ENCODE data around the gene CLEC20A.
A peak's percentile ranks its signal among the peaks of the same experiment; 100 is the strongest.

CLEC20A gene

DNA sequence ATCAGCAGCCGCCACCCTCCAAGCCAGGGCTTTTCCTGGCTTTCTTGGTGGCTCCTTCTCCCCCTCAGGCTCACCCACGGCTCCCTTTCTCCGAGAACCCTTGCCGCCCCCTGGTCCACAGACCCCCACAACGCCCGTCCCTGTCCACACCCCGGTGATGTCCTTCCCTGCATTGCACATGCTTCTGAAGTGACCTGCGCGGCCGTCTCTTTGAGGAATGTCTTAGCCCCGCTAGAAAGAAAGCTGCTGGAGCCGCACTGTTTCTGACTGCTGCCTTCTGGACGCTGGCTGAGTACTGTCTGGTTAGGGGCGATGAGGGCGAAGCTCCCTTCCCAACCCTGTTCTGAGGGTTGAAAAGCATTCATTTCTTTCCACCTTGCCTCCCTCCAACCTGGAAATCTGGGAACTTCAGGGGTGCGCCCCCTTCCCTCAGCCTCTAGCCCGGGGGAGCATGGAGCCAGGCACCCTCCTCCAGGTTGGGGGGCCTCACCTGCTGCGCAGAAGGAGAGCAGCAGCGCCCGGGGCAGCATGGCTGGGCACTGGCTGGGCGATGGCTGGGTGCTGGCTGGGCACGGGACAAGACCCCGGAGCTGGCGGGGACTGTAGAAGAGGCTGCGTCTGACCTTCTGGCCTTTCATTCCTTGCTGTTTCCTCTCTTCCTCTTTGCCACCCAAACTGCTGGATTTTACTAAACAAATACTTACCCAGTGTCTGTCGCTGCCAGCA lies at the start of gene CLEC20A:
Gene CLEC20A, minus strand, starts transcription at position 555 of the 726 bp plus-strand sequence. Its CDS starts 25 bp downstream, at position 530.
- no peaks in the 10 kb centered on the region for H3K27me3 Mint-ChIP-seq (ENCODE audit: low read depth)
- H3K9me3 Mint-ChIP-seq = no peaks in the 10 kb centered on the region
- H3K4me1 Mint-ChIP-seq (ENCODE audit: low read depth) = no peaks in the 10 kb centered on the region
- H3K27ac Mint-ChIP-seq = no peak within 1 kb of the TSS
- no peak within 1 kb of the TSS for H3K4me3 Mint-ChIP-seq
- no peaks in the 10 kb centered on the region for H3K36me3 Mint-ChIP-seq (ENCODE audit: low read depth)

DNA sequence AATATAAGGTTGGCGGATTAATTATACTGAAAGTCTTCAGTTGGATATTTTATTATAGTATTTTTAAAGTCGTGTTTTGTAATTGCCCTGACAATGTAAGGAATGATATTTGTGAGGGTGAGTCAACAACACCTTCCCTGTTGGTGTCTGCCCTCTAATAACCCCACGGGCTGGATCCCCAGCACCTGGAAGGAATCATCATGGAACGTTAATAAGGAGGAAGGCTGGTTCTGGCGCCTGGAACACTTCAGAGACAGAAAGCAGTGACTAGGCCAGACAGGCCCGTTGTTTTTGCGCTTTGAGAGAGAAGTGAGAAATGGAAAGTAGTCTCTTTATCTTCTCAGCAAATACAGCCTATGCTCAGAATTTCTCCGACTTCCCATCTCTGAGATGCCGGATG lies 47.8 kb upstream of the CLEC20A start:
- H3K27ac Mint-ChIP-seq = no peak overlapping the region

DNA sequence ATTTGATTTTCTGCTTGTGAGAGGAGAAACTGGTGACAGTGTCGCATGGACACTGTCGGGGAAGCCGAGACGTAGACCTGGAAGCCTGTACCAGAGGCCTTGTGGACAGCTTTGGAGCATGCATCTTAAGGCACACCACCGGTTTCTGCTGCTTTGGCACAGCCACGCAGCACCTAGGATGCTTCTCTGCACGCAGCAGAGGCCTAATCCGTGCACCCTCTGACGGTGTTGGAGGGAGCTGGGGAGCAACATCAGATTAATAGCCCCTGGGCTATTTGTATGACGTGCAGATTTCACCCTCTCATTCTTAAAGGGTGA lies 46.5 kb upstream of the CLEC20A start:
- peaks cover 4% of the 10 kb centered on the region for H3K4me1 Mint-ChIP-seq (ENCODE audit: low read depth)
- no peaks in the 10 kb centered on the region for H3K9me3 Mint-ChIP-seq
- no peak overlapping the region for H3K27ac Mint-ChIP-seq
- H3K36me3 Mint-ChIP-seq (ENCODE audit: low read depth) = no peaks in the 10 kb centered on the region
- H3K27me3 Mint-ChIP-seq (ENCODE audit: low read depth) = no peaks in the 10 kb centered on the region
- peak overlapping the region; percentile 85 for H3K4me3 Mint-ChIP-seq

More for the DNA sequence above, 47.8 kb upstream of the CLEC20A start:
- Mint-ChIP-seq H3K36me3 (ENCODE audit: low read depth) (no peaks in the 10 kb centered on the region), H3K9me3 (no peaks in the 10 kb centered on the region), H3K4me3 (no peak overlapping the region), H3K4me1 (ENCODE audit: low read depth) (peaks cover 4% of the 10 kb centered on the region), H3K27me3 (ENCODE audit: low read depth) (no peaks in the 10 kb centered on the region)

DNA sequence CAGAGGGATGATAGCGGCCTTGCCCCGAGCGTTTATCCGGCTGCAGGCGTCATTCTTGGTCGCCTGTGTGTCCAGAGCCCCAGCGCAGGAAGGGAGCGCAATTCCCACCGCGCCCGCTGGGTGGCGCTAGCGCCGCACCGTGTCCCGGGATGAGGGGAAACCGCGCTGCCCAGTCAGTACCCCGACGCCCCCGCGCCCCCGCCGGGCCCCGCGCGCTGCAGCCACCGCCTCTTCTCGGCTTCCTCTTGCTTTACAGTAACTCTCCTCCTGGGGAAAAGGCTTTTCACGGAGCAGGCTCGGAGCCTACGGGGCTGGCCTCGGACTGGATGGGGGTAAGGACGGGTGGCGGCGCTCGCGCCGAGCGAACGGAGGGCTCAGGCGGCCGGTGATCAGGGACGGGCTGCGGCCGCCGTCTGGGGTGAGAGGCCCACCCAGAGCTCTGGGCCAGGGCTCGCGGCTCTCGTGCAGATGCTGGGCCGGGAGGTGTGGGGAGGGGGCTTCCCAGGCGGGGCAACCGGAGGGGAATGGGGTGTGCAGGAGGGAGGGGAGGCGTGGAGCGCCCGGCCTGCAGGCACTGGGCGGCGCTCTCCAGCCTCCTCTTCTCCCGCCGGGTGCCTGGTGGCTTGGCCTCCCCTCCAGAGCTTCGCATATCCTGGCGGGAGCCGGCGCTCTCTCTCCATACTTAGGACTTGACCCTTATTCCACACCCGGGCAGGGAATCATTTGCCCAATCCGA lies 46.0 kb upstream of the CLEC20A start:
- peaks cover 4% of the 10 kb centered on the region for H3K4me1 Mint-ChIP-seq (ENCODE audit: low read depth)
- peak overlapping the region; percentile 85 for H3K4me3 Mint-ChIP-seq
- no peaks in the 10 kb centered on the region for H3K9me3 Mint-ChIP-seq
- H3K36me3 Mint-ChIP-seq (ENCODE audit: low read depth) = no peaks in the 10 kb centered on the region
- H3K27ac Mint-ChIP-seq = peak overlapping the region; percentile 79
- H3K27me3 Mint-ChIP-seq (ENCODE audit: low read depth) = no peaks in the 10 kb centered on the region

DNA sequence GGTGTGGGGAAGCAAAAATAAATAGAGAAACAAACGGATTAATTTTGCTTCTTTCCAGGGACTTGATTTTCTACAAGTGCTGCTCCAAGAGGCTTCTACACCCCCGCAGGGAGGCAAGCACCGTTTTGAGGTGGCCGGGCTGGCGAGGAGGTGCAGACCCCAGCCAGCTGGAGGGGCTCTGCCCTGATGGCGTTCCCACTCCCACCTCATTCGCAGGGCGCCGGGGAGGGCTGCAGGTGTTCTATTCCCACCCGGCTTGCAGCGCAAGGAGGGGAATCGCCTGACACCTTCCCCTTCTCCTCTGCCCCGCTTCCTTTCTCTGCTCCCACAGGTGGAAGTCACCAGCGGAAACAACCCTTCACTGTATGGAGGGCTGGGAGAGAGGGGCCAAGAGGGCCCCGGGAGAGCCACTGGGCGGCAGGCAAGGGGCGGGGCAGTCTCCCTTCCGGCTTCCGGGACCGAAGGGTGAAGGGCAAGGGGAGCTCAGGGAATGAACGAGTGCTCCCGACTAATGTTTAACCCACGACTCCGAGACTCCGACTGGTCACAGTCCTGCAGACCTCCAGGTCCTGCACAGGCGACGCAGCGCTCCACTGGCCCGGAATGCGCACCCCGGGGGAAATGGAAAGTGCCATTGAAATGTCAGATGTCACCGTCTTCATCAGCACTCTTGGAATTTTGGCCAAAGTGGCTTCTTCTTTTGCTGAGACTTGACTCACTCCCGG lies 45.2 kb upstream of the CLEC20A start:
- peak overlapping the region; percentile 79 for H3K27ac Mint-ChIP-seq
- H3K27me3 Mint-ChIP-seq (ENCODE audit: low read depth) = no peaks in the 10 kb centered on the region
- H3K4me1 Mint-ChIP-seq (ENCODE audit: low read depth) = peaks cover 4% of the 10 kb centered on the region
- no peaks in the 10 kb centered on the region for H3K9me3 Mint-ChIP-seq
- H3K4me3 Mint-ChIP-seq = peak overlapping the region; percentile 85
- no peaks in the 10 kb centered on the region for H3K36me3 Mint-ChIP-seq (ENCODE audit: low read depth)

DNA sequence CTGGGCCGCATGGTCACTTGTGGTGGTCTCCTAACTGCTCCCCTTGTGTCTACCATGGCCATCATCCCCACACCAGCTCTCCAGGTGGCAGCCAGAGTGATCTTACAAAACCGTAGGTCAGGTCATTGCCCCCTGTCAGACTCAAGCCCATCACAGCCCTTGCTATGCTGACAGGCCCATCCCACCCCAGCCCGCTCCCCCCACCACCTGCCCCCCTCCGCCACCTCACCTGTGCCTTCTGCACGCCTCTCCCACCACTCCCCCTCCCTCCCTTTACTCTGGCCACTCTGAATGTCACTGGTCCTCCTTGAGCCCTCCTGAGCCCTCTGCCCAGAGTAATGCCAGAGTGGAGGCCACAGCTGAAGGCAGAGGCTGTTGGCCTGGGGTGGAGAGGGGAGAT lies 44.6 kb upstream of the CLEC20A start:
- Mint-ChIP-seq H3K27me3 (ENCODE audit: low read depth) (no peaks in the 10 kb centered on the region), H3K27ac (no peak overlapping the region), H3K4me1 (ENCODE audit: low read depth) (peaks cover 4% of the 10 kb centered on the region), H3K4me3 (peak overlapping the region; percentile 85), H3K9me3 (no peaks in the 10 kb centered on the region), H3K36me3 (ENCODE audit: low read depth) (no peaks in the 10 kb centered on the region)

DNA sequence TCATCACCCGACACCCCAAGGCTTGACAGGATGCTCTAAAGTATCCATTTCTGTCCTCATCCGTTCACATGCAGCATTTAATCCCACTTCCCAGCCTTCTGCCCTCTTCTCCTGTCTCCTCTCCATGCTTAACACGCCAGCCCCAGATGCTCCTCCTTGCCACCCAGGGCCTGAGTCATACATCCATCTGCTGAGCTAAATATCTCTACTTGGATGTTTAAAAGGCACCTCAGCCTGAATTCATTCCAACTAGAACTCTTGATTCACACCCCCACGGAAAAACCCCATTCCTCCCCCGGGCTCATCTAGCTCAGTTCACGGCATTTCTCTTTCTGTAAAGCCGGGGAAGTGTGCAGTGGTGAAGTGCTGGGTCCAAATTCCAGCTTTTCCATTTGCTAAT lies 43.9 kb upstream of the CLEC20A start:
- H3K36me3 Mint-ChIP-seq (ENCODE audit: low read depth) = no peaks in the 10 kb centered on the region
- peaks cover 4% of the 10 kb centered on the region for H3K4me1 Mint-ChIP-seq (ENCODE audit: low read depth)
- H3K4me3 Mint-ChIP-seq = no peak overlapping the region
- H3K27me3 Mint-ChIP-seq (ENCODE audit: low read depth) = no peaks in the 10 kb centered on the region
- no peak overlapping the region for H3K27ac Mint-ChIP-seq
- H3K9me3 Mint-ChIP-seq = no peaks in the 10 kb centered on the region

DNA sequence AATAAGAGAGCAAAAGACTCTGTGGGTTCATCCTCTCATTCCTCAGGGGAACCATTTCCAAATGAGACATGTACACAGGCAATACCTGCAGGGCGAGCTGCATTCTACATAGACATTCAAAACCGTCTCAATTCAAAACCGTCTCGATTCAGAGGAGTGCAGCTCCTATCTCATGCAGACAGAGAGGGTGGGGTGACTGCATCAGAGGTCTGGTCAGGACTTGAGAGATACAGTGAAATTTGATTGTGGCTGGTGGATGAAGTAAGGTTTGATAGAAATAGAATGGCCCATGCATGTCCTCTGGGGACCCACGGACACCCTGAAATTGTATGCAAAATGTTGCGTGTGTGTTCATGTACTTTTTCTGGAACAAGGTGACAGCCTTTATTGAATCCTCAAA lies 43.4 kb upstream of the CLEC20A start:
- Mint-ChIP-seq H3K36me3 (ENCODE audit: low read depth) (no peaks in the 10 kb centered on the region), H3K27me3 (ENCODE audit: low read depth) (no peaks in the 10 kb centered on the region), H3K4me1 (ENCODE audit: low read depth) (peaks cover 4% of the 10 kb centered on the region), H3K4me3 (no peak overlapping the region), H3K27ac (no peak overlapping the region), H3K9me3 (no peaks in the 10 kb centered on the region)

DNA sequence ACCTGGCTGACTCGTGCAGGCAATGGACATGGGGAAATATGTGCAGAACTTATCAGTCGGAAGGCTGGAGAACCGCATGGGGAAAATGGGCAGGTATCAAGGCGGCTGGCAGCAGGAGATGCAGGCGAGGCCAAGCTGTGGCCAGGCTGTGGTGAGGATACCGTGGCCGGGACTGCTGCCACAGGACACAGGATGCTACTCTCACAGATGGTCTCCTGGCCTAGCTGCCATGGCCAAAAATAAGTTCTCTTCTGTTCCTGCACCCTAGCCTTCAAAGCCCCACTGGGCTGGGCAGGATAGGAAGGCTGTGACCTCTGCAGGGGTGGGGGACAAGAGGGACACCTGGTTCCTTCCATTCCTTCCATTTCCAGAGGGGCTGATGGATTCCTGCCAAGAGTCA lies 42.5 kb upstream of the CLEC20A start:
- H3K27ac Mint-ChIP-seq = no peak overlapping the region
- H3K4me1 Mint-ChIP-seq (ENCODE audit: low read depth) = peaks cover 4% of the 10 kb centered on the region
- no peaks in the 10 kb centered on the region for H3K27me3 Mint-ChIP-seq (ENCODE audit: low read depth)
- H3K36me3 Mint-ChIP-seq (ENCODE audit: low read depth) = no peaks in the 10 kb centered on the region
- no peaks in the 10 kb centered on the region for H3K9me3 Mint-ChIP-seq
- H3K4me3 Mint-ChIP-seq = no peak overlapping the region

DNA sequence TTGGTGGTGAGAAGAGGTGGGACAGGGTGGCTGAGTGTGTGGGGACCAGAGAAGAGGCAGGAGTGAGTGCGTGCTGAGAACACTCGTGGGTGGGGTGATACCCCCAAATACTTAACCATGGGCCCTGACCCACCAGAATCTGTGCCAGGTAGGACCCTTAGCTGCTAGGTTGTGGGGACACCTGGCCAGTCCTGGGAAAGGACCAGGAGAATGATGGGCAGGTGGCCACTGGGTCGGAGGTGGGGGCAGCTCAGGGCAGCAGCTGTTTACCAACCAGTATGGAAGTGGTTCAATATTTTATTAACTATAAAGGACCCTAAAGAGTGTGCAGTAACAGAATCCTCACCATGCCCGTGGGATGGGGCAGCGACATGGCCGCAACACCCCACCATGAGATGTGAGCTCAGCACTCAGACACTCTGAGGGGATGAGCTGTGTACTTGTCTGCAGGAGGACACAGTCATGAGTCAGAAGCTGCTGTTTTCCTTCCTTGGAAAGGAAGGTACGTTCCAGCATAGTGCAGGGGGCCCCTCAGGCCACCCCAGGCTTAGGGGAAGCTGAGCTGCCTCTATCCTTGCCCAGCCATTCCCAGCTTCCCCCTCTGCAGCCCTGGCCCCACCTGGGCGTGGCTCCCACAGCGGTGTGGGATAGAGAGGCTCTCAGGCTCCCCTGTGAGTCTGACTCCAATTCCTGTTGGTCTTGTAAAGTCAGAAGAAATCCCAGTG lies 41.6 kb upstream of the CLEC20A start:
- Mint-ChIP-seq H3K4me3 (no peak overlapping the region), H3K27me3 (ENCODE audit: low read depth) (no peaks in the 10 kb centered on the region), H3K4me1 (ENCODE audit: low read depth) (peaks cover 4% of the 10 kb centered on the region), H3K9me3 (no peaks in the 10 kb centered on the region), H3K27ac (no peak overlapping the region), H3K36me3 (ENCODE audit: low read depth) (no peaks in the 10 kb centered on the region)

DNA sequence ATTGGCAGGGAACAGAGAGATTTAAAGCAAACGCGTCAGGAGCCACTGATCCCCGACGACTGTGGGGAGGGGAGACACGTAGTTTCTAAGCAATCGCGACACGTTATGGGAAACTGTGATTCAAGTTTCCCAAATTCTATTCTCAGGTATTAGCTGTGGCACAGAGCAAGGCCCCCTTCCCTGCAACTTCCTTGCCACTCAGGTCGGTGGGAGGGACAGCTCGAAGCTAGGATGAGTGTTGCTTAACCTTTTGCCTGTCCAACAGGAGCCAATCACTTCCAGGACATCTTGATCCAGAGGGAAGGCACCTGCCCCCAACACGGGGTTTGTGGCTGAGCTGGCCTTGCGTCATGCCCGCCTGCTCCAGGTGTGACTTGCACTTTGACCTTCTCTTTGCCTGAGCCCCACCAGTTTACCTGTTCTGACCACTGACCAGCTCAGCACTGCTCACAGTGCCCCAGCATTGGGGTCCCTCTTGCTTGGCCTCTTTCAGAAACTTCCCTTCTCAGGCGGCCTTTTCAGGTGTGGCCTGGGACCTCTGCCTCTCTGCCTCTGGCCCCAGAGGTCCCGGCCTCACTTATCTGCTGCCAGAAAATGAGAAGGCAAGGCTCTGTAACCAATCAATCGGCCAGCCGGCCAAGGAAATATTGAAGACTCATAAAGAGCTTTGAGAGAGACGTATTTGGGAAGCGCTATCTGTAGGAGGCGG lies 40.8 kb upstream of the CLEC20A start:
- no peak overlapping the region for H3K27ac Mint-ChIP-seq
- no peak overlapping the region for H3K4me3 Mint-ChIP-seq
- no peaks in the 10 kb centered on the region for H3K9me3 Mint-ChIP-seq
- H3K36me3 Mint-ChIP-seq (ENCODE audit: low read depth) = no peaks in the 10 kb centered on the region
- peaks cover 1% of the 10 kb centered on the region for H3K4me1 Mint-ChIP-seq (ENCODE audit: low read depth)
- no peaks in the 10 kb centered on the region for H3K27me3 Mint-ChIP-seq (ENCODE audit: low read depth)

DNA sequence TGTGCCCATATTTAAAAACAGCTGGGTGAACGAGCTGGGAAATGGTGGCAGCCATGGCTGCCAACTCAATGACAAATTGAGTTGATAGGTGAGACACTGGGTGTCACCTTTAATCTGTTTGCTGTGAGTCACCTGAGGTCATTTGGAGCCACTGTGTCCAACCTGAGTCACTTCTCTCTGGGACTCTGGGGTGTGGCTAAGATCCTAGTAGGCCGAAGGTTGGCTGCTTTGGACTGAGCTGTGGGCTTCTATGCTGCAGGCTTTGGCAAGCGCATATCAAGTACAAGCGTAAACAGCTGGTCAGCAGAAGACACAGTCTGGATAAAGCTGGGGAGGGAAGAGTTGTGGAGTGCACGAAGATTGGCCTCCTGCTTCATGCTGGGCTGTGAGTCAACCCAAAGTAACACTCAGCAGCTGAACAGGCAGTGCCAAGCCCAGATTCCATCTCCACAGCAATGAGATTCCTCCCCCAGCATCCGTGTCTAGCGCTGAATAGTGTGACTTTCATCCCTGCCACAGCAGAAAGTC lies 40.1 kb upstream of the CLEC20A start:
- no peaks in the 10 kb centered on the region for H3K36me3 Mint-ChIP-seq (ENCODE audit: low read depth)
- no peak overlapping the region for H3K27ac Mint-ChIP-seq
- no peaks in the 10 kb centered on the region for H3K27me3 Mint-ChIP-seq (ENCODE audit: low read depth)
- no peaks in the 10 kb centered on the region for H3K9me3 Mint-ChIP-seq
- H3K4me1 Mint-ChIP-seq (ENCODE audit: low read depth) = peaks cover 3% of the 10 kb centered on the region
- H3K4me3 Mint-ChIP-seq = no peak overlapping the region

DNA sequence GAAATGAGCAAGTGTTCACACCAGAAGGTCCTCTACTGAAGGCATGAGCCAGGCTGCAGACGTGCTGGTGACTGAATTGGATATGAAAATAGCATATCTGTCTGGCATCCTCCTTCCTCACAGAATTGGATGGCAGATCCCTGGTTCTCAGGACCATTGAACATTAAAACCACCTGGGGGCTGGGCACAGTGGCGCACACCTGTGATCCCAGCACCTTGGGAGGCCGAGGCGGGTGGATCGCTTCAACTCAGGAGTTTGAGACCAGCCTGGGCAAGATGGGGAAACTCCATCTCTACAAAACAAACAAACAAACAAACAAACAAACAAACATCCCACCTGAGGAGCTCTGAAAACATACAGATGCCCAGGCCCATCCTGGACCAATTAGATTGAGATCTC lies 39.6 kb upstream of the CLEC20A start:
- Mint-ChIP-seq H3K27me3 (ENCODE audit: low read depth) (no peaks in the 10 kb centered on the region), H3K9me3 (no peaks in the 10 kb centered on the region), H3K4me1 (ENCODE audit: low read depth) (peaks cover 3% of the 10 kb centered on the region), H3K36me3 (ENCODE audit: low read depth) (no peaks in the 10 kb centered on the region), H3K27ac (no peak overlapping the region), H3K4me3 (no peak overlapping the region)

All from T-helper 1 cell treated with Interleukin-12 subunit alpha and Interleukin-12 subunit beta and Interleukin-4 antibody, amounts not matched to agents 30 μg/mL and 1 μg/mL, for 36 hours (primary cell).